Fibroblast of skin of left biceps (primary cell): ENCODE results near the gene TBC1D10A.

Source experiments
- DNase-seq, 2 experiments: peaks; one replicate each; pipeline ENCODE4 v3.0.0-alpha.2; 2013; ENCODE audit warnings: low read depth in 2 of 2

Gene TBC1D10A

DNA sequence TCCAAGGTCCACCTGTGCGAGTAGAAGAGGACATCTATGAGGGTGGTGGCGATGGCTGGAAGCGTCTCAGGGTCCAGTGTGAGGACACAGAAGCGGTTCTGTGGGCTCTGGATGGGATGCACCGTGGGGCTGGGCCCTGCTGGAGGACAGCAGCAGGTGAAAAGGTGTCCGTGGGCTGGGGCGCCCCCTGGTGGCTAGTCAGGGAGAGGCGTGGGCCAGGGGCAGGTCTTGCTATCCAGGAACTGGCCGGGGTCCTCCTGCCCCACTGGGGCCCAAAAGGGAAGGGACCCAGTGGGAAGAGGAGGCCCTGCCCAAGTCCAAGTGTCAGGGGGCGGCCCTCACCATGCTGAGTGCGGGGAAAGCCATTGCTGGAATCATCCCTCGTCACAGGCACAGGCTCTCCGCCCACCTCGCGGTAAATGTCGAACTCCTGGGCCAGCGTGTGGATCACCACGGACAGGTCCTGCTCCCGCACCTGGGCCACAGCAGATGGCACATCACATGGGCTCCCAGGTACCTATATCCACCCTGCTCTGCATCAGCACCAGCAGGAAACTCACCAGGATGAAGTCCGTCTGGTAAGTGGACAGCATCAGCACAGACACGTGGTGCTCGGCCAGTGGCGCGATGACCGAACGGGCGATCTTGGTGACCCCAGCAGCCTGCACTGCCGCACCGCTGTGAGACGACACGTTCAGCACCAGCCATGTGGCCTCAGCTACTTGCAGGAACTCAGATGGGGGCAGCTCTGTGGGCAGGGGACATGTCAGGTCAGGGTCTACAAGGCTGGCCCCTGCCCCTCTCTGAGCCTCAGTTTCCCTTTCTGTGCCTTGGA is 39.7 kb downstream of the TBC1D10A start:
- DNase-seq = no peak

DNA sequence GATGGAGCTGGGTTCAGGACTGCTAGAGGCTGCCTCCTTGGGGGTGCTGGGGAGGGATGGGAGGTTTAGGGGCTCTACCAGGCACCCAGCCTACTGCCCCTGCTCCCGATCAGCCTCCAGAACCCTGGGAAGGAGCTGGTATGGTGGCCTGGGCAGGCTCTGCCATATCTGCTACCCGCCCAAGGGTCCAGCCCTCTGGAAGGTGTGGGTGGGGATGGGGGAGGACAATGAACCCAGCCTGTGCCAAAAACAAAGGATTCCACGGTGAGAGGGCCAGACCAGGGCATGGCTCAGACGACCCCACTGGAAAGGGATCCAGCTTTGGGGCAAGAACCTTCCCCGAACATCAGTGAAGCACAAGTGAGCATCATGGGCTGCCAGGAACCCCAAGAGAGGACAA is 40.4 kb downstream of the TBC1D10A start:
- DNase-seq = no peak

DNA sequence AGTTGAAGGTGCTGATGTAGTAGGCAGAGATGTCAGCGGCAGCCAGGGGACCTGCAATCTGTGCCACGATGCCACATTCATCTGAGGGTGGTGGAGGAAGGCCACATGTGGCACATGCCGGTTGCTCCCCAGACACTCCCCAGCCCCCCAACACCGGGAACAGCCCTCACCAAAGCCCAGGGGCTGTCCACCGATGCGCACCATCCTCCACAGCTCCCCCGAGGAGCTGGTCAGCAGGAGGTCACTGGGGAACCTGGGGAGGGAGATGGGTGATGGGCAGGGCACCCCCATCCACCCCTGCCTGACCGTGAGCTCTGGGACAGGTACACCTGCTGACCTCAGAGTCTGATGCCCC is 40.9 kb downstream of the TBC1D10A start:
- no peak for DNase-seq

DNA sequence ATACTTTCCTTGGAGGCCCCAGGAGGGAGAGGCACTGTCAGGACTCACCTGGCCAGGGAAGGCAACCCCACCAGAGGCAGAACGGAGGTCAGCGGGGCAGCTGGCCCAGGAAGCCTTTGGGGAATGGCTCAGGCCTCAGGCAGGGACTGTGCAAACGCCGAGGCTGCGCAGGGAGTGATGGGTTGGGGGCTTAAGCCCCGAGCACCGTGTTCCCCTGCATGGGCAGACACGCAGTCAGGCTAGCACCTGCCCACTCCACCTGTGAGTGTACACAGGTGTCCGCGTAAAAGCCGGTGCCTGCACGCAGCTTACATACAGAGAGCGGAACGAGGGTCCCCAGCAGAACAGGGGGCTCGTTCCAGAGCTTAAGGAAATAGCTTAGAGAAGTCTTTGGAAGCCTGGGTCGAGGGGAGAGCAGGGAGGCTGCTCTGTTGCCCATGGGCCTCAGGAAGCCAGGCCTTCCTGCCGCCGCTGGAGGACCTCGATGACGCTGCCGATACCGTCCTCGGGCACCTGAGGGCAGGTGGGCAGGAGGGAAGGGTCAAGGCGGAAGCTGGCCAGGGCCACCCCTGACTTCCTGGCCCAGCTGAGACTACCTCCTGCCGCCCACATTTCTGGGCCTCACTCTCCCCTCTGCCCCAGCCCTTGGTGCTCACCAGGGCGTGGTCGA is 41.4 kb downstream of the TBC1D10A start:
- no peak for DNase-seq

DNA sequence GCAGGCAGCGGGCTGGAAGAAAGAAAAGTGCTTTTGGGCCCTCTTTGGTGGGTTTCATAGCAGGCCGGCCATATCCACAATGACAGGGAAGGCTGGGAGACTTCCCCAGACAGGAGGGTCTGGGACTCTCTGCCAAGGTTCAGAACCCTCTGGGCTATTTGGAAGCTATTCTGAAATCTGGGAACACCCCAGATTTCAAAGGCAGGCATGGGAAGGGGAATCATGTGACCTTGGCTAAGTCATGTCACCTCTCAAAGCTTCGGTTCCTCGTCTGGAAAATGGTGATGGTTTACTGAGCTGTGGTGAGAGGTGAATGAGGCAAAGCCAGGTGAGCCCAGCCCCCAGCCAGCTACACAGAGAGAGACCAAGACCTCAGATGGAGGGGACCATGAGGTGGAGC is 42.1 kb downstream of the TBC1D10A start:
- no peak for DNase-seq

DNA sequence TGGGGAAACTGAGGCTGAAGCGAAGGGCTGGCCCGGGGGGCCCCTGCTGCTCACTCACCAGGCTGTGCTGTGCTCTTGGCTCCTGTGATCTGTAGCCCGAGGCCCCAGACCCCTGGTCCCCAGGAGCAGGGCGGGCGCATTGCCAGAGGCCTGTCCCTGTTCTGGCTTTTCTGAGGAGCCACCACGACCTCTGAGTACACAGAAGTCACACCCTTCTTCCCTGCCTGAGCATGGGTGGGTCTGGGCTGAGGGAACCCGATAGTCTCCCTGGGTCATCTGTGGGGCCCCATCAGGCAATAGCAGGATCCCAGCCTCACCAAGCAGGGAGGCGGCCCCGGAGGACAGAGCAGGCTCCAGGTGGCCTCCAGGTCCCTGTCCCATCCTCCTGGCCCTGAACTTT is 42.6 kb downstream of the TBC1D10A start:
- DNase-seq = no peak

DNA sequence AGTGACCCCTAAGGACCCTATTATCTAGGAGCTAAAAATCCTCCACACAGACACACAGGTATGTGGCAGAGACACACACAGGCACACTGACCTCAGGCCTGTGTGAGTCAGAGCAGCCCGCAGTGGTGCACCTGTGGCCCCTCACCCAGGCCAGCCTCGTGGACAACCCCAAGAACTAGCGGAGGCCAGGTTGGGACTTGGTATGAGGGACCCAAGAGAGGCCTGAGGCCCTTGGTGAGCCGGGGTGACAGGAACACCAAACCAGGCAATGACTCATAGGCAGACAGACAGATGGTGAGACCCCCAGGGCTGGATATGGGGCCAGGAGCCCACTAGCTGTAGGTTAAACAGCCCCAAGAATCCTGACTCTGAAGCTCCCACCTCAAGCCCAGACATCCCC is 43.4 kb downstream of the TBC1D10A start:
- no peak for DNase-seq

DNA sequence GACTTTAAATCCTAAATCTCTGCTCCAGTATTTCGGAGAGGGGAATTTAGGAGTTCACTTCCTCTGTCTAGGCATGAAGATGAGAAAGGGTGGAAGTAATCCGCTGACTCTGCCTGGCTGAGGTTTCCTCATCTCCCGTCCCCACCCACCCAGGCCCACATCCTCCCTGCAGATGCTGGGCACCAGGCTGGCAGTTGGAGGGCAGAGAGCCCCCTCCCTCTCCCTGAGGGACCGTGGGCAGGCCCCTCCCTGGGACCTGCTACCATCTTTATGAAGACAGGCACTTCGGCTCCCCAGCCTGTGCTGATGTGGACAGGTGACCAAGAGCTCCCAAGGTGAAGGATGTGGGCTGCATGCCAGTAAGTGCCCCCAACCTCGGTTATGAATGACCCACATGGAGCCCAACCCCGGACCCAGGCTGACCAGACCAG is 44.1 kb downstream of the TBC1D10A start:
- no peak for DNase-seq

DNA sequence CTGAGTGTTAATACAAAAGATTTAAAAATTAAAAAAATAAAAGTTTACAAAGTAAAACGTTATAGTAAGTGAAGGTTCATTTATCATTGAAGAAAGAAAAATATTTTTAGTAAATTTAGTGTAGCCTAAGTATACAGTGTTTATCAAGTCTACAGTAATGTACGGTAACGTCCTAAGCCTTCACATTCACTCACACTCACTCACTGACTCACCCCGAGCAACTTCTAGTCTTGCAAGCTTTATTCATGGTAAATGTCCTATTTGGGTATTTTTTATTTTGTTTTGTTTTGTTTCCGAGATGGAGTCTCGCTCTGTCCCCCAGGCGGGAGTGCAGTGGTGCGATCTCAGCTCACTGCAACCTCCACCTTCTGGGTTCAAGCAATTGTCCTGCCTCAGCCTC is 46.2 kb downstream of the TBC1D10A start:
- DNase-seq = no peak

DNA sequence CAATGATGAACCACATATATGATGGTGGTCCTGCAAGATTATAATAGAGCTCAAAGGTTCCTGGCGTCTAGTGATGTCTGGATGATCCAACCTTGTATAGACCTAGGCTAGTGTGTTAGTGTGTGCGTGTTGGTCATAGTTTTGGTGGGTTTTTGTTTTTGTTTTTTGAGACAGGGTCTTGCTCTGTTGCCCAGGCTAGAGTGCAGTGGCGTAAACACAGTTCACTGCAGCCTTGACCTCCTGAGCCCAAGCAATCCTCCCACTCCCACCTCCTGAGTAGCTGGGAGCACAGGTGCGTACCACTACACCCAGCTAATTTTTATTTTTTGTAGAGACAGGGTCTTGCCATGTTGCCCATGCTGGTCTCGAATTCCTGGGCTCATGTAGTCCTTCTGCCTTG is 46.8 kb downstream of the TBC1D10A start:
- no peak for DNase-seq

DNA sequence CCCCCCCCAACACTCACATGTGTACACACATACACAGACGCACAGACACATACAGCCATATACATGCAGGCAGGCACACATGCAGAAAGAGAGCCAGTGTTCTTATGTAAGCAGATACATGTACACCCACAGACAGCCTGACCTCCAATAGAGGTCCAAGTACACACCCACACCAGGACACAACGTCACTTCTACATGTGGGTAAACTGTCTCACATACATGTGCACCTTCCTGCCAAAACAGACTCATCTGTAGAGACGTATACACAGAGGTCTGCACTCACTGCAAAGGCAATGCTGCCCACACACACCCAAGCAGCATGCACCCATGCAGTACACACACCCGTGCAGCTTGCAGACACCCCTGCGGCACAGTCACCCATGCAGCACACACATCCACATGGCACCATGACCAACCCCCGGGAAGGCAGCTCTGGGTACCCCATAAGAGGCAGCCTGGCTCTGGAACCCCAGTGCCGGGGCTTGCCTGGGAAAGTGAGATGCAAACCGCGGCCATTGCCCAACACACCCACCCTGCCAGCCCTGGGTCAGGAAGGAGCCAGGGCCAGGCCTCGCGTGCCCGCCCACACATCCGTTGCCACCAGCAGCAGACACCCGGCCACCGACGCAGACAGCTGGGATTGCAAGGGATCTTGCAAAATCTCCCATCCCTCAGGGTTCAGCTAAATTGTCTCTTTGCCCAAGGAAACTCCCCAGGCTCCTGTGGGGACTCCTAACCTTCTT is 47.5 kb downstream of the TBC1D10A start:
- DNase-seq = no peak

DNA sequence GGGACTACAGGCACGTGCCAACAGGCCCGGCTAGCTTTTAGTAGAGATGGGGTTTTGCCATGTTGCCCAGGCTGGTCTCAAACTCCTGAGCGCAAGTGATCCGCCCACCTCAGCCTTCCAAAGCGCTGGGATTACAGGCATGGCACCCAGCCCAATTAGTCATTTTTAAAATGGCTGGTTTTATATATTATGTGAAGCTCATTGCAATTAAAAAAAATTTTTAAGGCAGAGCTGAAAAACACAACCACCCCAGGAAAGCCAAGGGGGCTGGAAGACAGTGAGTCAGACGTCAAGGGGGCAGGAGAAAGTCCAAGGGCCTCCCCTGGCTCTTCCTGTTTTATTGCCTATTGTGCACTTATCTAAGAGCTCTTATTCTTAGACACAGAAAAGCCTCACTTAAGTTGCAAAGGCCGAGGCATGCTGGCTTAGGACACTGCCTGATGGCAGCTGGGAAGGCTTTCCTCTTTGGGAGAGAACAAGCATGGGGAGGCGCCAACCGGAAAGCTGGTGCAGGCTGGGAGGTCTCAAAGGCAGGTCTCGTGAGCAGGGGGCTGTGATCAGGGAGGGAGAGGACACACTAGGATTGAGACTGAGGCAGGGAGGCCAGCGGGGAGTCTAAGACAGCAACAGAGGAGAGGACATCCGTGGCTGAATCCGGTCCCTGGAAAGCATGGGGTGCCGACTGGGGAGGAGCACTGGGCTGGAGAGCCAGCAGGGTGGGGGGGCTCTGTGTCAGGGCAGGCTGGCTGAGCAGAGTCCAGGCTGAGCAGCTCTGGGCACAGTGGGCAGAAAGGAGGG is 49.0 kb downstream of the TBC1D10A start:
- no peak for DNase-seq

DNA sequence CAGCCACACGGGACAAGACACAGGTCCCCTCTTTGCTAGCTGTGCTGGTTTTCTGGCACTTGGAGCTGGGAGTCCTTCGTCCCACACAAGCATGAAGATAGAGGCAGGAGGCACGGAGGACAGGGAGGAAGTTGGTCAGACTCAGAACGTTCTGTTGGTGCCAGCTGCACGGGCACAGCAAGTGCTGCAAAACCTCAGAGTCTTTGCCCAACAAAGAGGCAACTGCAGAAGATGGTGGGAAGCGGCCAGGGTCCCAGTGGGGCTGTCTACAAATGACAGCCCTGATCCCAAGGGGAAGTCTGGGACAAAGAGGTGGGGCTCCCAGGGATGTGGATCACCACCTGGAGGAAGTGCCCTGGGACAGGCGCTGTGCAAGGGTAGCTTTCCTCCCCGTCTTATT is 50.7 kb downstream of the TBC1D10A start:
- no peak for DNase-seq

DNA sequence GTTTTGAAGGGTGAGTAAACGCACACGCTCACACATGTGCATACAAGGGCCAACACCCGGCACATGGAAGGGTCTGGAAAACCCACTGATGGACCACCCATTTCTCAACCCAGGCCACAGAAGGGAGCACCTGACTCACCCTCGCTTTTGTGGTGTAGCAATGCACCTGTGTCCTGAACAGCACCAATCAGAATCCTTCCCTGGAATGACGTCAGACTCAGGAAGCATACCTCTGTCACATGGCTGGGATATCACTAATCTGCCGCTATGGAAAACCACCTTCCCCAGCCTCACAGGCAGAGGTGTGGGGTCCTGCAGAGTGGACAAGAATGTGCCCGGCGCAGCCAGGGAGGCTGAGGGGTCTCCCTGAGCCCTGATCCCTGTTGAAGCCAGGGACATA is 51.1 kb downstream of the TBC1D10A start:
- DNase-seq = no peak

DNA sequence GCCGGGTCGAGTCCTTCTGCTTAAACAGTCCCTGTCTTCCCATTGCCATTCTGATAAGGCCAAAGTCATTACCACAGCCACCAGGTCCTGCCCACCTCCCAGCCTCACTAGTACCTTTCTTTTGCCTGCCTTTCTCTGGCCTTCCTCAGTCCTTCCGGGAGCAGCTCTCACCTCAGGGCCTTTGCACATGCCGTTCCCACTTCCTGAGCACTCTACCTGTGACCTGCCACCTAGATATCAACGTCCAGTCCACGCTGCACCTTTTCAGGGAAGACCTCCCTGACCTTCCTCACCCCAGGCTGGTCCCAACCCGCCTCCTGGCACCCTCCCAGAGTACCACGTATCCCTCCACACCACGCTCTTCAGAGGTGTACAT is 52.3 kb downstream of the TBC1D10A start:
- DNase-seq = no peak

DNA sequence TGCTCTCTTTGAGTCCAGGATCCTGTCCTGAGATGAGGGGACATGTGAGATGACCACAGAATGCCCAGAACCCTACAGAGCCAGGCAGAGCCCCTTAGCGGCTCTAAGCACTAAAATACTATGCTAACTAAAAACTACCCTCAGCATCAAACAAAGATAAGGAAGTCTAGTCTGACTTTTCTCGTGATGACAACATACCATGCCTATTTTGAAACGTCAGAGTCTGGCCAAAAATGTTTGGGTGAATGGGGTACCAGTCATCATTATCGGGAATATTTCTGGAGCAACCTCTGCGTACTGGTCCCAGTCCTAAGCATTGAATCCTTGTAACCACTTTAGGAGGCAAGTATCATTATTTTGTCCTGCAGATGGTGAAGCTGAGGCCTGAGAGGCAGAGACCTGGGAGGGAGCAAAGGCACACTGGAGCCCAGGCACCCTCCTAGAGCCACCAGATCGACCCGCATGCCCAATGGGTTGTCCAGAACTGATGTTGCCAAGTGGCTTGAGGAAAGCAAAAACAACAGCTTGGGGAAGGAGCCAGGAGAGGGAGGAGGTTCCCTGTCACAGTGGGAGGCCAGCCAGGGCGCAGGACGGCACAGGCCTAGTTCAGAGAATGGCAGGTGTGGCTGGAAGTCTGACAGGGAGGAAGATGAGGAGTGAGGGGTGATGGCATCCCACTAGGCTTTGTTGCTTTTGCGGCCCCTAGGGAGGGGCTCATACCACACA is 52.9 kb downstream of the TBC1D10A start:
- no peak for DNase-seq

DNA sequence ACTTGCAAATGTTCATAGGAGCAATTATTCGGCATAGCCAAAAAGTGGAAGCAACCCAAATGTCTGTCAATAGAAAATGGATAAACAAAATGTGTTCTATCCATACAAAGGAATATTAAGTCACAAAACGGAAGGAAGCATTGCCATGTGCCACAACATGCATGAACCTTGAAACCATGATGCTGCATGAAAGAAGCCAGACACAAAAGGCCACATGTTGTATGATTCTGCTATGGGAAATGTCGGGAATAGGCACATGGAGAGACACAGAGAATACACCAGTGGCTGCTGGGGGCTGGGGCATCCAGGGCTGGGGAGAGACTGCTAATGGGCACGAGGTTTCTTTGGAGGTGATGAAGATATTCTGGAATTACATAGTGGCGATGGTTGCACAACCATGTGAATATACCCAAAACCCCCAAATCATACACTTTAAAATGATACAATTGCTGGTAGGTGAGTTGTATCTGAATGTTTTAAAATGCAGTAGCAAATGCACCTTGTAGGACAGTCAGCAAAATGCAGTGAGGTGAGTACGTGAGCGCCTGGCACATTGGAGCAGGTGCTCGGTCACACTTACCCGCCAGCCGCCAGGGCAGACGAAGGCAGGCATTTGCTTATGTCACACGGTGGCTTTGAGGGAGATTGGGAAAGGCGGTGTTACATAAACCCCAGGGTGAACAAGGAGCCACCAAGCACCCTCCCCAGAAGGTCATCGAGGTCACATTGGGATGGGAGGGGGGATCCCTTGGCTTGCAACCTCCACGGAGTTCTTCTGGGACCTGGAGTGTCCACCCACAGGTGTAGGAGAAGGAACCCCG is 53.8 kb downstream of the TBC1D10A start:
- DNase-seq = no peak

DNA sequence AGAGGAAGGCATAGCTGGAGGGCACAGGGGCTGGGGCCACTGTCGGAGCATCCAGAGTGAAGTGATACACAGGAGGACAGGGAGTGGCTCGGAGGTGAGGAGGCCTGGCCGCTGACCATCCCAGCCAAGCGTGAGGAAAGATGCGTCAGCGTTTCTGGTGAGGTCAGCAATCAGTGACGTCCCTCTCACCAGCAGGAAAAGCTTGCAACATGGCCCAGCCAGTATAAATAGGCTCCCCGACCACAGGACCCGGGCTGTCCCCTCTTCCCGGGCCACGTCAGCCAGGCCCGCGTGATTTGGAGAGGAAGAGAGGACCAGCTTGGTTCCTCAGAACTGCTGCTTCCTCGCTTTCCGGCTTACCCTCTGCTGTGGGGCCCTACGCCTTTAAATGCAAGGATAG is 55.9 kb downstream of the TBC1D10A start:
- DNase-seq = no peak

DNA sequence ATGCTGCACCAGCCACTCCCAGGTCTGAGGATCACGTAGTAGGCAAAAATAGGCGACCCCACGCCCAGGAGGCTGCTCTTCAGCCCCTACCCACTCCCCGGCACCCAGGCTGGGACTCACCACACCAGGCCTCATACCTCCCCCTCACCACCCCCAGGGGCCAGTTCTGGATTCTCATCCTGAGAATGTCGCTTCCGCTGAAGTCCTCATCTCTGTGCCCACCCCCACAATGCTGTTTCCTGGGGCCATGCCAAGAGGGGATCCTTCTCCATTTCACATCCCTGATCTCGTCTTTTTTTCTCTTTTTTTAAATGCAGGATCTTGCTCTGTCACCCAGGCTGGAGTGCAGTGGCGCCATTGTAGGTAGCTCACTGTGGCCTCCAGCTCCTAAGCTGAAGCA is 58.4 kb downstream of the TBC1D10A start:
- DNase-seq = no peak
